HEK293 (cell line): Measurements from ENCODE around the gene SRP14.

Experiments
- CTCF ChIA-PET: fragments of 350-600 bp; formaldehyde crosslinking; extraction: SDS; loops from one replicate; lab custom pipeline; 2021; ENCODE audit warnings: antibody characterized with exemption; lab: Yijun Ruan, JAX
- POLR2A ChIA-PET: fragments of 300-600 bp; formaldehyde crosslinking; extraction: SDS; loops from one replicate; lab custom pipeline; 2020; ENCODE audit warnings: antibody characterized with exemption, inconsistent platforms; lab: Yijun Ruan, JAX
- H3K27ac ChIP-seq: fragments of 200-500 bp; sonication (Bioruptor generic); 2 replicates; pipeline ENCODE4 v1.5.1; 2014; ENCODE audit warnings: low read depth, low read length, control low read depth, inconsistent platforms; ENCODE audit errors: extremely low read depth
- H3K36me3 ChIP-seq, 2 experiments: fragments of 200-500 bp in 1 of 2; sonication (Bioruptor generic) in 1 of 2; 1 replicate in 1 of 2; 2 replicates in 1 of 2; pipeline ENCODE4 v1.5.1; 2014 to 2017; ENCODE audit warnings: inconsistent platforms in 2 of 2, low read length in 2 of 2; ENCODE audit not compliant: control insufficient read depth in 2 of 2, insufficient read depth in 1 of 2
- H3K4me1 ChIP-seq: fragments of 200-500 bp; sonication (Bioruptor generic); 2 replicates; pipeline ENCODE4 v1.5.1; 2014; ENCODE audit warnings: mild to moderate bottlenecking, low read length, inconsistent platforms; ENCODE audit not compliant: control insufficient read depth, insufficient read depth
- H3K4me3 ChIP-seq: 2 replicates; pipeline ENCODE4 v1.5.1; 2011; ENCODE audit warnings: low read depth, mild to moderate bottlenecking, control low read depth, low read length, moderate library complexity
- H3K9me3 ChIP-seq: fragments of 200-500 bp; sonication (Bioruptor generic); 2 replicates; pipeline ENCODE4 v1.5.1; 2014; ENCODE audit warnings: low read depth, low read length, inconsistent platforms; ENCODE audit not compliant: control insufficient read depth, insufficient read depth
- EGR2 ChIP-seq: fragments of 450-650 bp; formaldehyde crosslinking; IDR thresholded peaks from 2 replicates; pipeline ENCODE4 v1.5.1; 2016; ENCODE audit warnings: low read depth, missing biosample characterization, missing genetic modification characterization
- ZBTB17 ChIP-seq: fragments of 450-650 bp; formaldehyde crosslinking; IDR thresholded peaks from 2 replicates; pipeline ENCODE4 v1.5.1; 2016; ENCODE audit warnings: missing biosample characterization, missing genetic modification characterization
- ZBTB20 ChIP-seq: fragments of 450-650 bp; formaldehyde crosslinking; IDR thresholded peaks from 2 replicates; pipeline ENCODE4 v1.5.1; 2016; ENCODE audit warnings: missing biosample characterization, missing genetic modification characterization
- ZFP37 ChIP-seq: fragments of 450-650 bp; formaldehyde crosslinking; IDR thresholded peaks from 2 replicates; pipeline ENCODE4 v1.5.1; 2016; ENCODE audit warnings: missing biosample characterization, missing genetic modification characterization
- ZIC2 ChIP-seq: fragments of 450-650 bp; formaldehyde crosslinking; IDR thresholded peaks from 2 replicates; pipeline ENCODE4 v1.5.1; 2016; ENCODE audit warnings: missing biosample characterization, missing genetic modification characterization
- ZNF239 ChIP-seq: fragments of 450-650 bp; formaldehyde crosslinking; IDR thresholded peaks from 2 replicates; pipeline ENCODE4 v1.5.1; 2016; ENCODE audit warnings: missing biosample characterization, missing genetic modification characterization
- ZNF324 ChIP-seq: fragments of 450-650 bp; formaldehyde crosslinking; IDR thresholded peaks from 2 replicates; pipeline ENCODE4 v1.5.1; 2016; ENCODE audit warnings: missing biosample characterization, missing genetic modification characterization
- ZNF501 ChIP-seq: fragments of 450-650 bp; formaldehyde crosslinking; IDR thresholded peaks from 2 replicates; pipeline ENCODE4 v1.5.1; 2016; ENCODE audit warnings: missing biosample characterization, missing genetic modification characterization
- ZNF600 ChIP-seq: fragments of 450-650 bp; formaldehyde crosslinking; IDR thresholded peaks from 2 replicates; pipeline ENCODE4 v1.5.1; 2016; ENCODE audit warnings: missing biosample characterization, missing genetic modification characterization
- ZSCAN23 ChIP-seq: fragments of 450-650 bp; formaldehyde crosslinking; IDR thresholded peaks from 2 replicates; pipeline ENCODE4 v1.5.1; 2016; ENCODE audit warnings: missing biosample characterization, missing genetic modification characterization
- TF ChIP-seq, protein P1 (sequence below): fragments of 450-650 bp; formaldehyde crosslinking; IDR thresholded peaks from 2 replicates; pipeline ENCODE4 v1.5.1; 2016; ENCODE audit warnings: missing biosample characterization, missing genetic modification characterization
- TF ChIP-seq, protein P2 (sequence below): fragments of 450-650 bp; formaldehyde crosslinking; IDR thresholded peaks from 2 replicates; pipeline ENCODE4 v1.5.1; 2016; ENCODE audit warnings: missing biosample characterization, missing genetic modification characterization
- TF ChIP-seq, protein P3 (sequence below): fragments of 450-650 bp; formaldehyde crosslinking; IDR thresholded peaks from 2 replicates; pipeline ENCODE4 v1.5.1; 2017; ENCODE audit warnings: missing biosample characterization, missing genetic modification characterization
- TF ChIP-seq, protein P4 (sequence below): fragments of 450-650 bp; formaldehyde crosslinking; IDR thresholded peaks from 2 replicates; pipeline ENCODE4 v1.5.1; 2016; ENCODE audit warnings: missing biosample characterization, missing genetic modification characterization
- TF ChIP-seq, protein P5 (sequence below): fragments of 450-650 bp; formaldehyde crosslinking; IDR thresholded peaks from 2 replicates; pipeline ENCODE4 v1.5.1; 2017; ENCODE audit warnings: missing biosample characterization, missing genetic modification characterization
- TF ChIP-seq, protein P6 (sequence below): fragments of 450-650 bp; formaldehyde crosslinking; IDR thresholded peaks from 2 replicates; pipeline ENCODE4 v1.5.1; 2017; ENCODE audit warnings: missing biosample characterization, missing genetic modification characterization
- TF ChIP-seq, protein P7 (sequence below): fragments of 450-650 bp; formaldehyde crosslinking; IDR thresholded peaks from 2 replicates; pipeline ENCODE4 v1.5.1; 2016; ENCODE audit warnings: missing biosample characterization, missing genetic modification characterization

Gene SRP14

DNA sequence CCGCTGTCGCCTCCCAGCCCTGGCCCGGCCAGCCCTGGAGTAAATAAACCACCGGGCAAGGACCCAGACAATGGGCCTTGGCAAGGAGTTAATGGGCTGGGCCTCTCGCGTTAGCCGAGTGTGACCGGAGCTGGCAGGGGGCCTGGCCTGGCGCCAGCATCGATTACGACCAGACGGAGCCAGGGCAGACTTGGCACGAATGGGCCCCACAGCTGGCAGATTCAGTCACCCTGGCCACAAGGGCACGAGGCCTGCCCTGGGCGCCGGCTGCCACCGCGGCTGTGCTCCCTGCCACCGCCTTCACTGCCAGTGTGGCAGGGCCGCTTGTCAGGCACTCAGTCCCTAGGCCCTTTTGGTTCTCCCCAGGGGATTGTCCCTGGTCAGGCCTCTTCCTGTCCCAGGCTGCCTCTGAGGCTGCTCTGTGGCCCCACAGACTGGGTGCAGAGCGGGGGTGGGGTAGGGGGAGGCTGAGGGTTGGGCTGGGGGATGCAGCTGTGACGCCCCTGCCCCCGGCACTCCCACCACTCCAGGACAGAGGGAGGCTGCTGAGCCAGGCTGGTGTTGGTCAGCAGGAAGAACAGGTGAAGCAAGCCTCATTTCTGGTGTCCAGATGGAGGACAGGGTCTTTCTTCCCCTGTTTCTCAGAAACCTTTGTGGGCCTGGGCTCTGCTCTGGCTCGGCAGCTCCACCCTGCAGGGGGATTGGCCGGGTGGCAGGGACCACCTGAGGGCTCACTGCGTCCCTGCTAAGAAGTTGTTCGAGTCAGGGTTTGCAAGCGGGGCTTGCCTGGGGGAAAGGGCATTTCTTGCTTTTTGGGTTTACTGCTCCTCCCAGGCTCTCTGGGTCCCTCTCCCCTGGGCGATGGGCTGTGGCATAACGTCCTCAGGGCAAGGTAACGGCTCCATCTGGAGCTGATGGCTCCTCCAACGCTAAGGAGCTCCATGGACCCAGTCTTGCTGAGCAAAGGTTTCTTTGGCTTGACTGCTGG is 30.5 kb upstream of the SRP14 start:
- no peak overlapping the region for H3K4me3 ChIP-seq
- no peaks in the 10 kb centered on the region for H3K36me3 ChIP-seq
- H3K9me3 ChIP-seq: no peaks in the 10 kb centered on the region
- H3K27ac ChIP-seq: peak overlapping the region; percentile 93
- peaks cover 24% of the 10 kb centered on the region for H3K4me1 ChIP-seq
- CTCF ChIA-PET: interaction anchor here (1.9 kb wide), 1 partner anchor 35 kb away, joined by 6 read pairs; no protein-coding TSS in a partner anchor
- POLR2A ChIA-PET: interaction anchor here (0.7 to 2.7 kb wide), 7 partner anchors 13 to 1048 kb away, joined by 3 to 11 read pairs (median 6); no protein-coding TSS in a partner anchor
- TF ChIP-seq, protein P1, sequence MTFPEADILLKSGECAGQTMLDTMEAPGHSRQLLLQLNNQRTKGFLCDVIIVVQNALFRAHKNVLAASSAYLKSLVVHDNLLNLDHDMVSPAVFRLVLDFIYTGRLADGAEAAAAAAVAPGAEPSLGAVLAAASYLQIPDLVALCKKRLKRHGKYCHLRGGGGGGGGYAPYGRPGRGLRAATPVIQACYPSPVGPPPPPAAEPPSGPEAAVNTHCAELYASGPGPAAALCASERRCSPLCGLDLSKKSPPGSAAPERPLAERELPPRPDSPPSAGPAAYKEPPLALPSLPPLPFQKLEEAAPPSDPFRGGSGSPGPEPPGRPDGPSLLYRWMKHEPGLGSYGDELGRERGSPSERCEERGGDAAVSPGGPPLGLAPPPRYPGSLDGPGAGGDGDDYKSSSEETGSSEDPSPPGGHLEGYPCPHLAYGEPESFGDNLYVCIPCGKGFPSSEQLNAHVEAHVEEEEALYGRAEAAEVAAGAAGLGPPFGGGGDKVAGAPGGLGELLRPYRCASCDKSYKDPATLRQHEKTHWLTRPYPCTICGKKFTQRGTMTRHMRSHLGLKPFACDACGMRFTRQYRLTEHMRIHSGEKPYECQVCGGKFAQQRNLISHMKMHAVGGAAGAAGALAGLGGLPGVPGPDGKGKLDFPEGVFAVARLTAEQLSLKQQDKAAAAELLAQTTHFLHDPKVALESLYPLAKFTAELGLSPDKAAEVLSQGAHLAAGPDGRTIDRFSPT (tag by site-specific recombination): peak; percentile 92; the same call in 1 of the 2 replicates
- TF ChIP-seq ZNF239 (tag by site-specific recombination) (no peak), EGR2 (tag by site-specific recombination) (0 out of 2 replicates have a peak, but pooled peaks have one; percentile 15), ZFP37 (tag by site-specific recombination) (no peak), ZBTB17 (peak; percentile 79), ZSCAN23 (tag by site-specific recombination) (no peak), ZNF501 (peak; percentile 75; the same call in 1 of the 2 replicates), ZNF324 (peak; percentile 57; the same call in 1 of the 2 replicates), ZNF600 (tag by site-specific recombination) (peak; percentile 75), ZIC2 (tag by site-specific recombination) (peak; percentile 77), ZBTB20 (peak; percentile 42; the same call in 1 of the 2 replicates)
- TF ChIP-seq, protein P2, sequence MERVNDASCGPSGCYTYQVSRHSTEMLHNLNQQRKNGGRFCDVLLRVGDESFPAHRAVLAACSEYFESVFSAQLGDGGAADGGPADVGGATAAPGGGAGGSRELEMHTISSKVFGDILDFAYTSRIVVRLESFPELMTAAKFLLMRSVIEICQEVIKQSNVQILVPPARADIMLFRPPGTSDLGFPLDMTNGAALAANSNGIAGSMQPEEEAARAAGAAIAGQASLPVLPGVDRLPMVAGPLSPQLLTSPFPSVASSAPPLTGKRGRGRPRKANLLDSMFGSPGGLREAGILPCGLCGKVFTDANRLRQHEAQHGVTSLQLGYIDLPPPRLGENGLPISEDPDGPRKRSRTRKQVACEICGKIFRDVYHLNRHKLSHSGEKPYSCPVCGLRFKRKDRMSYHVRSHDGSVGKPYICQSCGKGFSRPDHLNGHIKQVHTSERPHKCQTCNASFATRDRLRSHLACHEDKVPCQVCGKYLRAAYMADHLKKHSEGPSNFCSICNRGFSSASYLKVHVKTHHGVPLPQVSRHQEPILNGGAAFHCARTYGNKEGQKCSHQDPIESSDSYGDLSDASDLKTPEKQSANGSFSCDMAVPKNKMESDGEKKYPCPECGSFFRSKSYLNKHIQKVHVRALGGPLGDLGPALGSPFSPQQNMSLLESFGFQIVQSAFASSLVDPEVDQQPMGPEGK: peak; percentile 78
- TF ChIP-seq, protein P3, sequence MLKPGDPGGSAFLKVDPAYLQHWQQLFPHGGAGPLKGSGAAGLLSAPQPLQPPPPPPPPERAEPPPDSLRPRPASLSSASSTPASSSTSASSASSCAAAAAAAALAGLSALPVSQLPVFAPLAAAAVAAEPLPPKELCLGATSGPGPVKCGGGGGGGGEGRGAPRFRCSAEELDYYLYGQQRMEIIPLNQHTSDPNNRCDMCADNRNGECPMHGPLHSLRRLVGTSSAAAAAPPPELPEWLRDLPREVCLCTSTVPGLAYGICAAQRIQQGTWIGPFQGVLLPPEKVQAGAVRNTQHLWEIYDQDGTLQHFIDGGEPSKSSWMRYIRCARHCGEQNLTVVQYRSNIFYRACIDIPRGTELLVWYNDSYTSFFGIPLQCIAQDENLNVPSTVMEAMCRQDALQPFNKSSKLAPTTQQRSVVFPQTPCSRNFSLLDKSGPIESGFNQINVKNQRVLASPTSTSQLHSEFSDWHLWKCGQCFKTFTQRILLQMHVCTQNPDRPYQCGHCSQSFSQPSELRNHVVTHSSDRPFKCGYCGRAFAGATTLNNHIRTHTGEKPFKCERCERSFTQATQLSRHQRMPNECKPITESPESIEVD (tag by site-specific recombination): 0 out of 2 replicates have a peak, but pooled peaks have one; percentile 11
- TF ChIP-seq, protein P4, sequence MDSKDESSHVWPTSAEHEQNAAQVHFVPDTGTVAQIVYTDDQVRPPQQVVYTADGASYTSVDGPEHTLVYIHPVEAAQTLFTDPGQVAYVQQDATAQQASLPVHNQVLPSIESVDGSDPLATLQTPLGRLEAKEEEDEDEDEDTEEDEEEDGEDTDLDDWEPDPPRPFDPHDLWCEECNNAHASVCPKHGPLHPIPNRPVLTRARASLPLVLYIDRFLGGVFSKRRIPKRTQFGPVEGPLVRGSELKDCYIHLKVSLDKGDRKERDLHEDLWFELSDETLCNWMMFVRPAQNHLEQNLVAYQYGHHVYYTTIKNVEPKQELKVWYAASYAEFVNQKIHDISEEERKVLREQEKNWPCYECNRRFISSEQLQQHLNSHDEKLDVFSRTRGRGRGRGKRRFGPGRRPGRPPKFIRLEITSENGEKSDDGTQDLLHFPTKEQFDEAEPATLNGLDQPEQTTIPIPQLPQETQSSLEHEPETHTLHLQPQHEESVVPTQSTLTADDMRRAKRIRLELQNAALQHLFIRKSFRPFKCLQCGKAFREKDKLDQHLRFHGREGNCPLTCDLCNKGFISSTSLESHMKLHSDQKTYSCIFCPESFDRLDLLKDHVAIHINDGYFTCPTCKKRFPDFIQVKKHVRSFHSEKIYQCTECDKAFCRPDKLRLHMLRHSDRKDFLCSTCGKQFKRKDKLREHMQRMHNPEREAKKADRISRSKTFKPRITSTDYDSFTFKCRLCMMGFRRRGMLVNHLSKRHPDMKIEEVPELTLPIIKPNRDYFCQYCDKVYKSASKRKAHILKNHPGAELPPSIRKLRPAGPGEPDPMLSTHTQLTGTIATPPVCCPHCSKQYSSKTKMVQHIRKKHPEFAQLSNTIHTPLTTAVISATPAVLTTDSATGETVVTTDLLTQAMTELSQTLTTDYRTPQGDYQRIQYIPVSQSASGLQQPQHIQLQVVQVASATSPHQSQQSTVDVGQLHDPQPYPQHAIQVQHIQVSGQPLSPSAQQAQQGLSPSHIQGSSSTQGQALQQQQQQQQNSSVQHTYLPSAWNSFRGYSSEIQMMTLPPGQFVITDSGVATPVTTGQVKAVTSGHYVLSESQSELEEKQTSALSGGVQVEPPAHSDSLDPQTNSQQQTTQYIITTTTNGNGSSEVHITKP (tag by site-specific recombination): 0 out of 2 replicates have a peak, but pooled peaks have one; percentile 43
- TF ChIP-seq, protein P5, sequence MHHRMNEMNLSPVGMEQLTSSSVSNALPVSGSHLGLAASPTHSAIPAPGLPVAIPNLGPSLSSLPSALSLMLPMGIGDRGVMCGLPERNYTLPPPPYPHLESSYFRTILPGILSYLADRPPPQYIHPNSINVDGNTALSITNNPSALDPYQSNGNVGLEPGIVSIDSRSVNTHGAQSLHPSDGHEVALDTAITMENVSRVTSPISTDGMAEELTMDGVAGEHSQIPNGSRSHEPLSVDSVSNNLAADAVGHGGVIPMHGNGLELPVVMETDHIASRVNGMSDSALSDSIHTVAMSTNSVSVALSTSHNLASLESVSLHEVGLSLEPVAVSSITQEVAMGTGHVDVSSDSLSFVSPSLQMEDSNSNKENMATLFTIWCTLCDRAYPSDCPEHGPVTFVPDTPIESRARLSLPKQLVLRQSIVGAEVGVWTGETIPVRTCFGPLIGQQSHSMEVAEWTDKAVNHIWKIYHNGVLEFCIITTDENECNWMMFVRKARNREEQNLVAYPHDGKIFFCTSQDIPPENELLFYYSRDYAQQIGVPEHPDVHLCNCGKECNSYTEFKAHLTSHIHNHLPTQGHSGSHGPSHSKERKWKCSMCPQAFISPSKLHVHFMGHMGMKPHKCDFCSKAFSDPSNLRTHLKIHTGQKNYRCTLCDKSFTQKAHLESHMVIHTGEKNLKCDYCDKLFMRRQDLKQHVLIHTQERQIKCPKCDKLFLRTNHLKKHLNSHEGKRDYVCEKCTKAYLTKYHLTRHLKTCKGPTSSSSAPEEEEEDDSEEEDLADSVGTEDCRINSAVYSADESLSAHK (tag by site-specific recombination): 0 out of 2 replicates have a peak, but pooled peaks have one; percentile 44
- TF ChIP-seq, protein P6, sequence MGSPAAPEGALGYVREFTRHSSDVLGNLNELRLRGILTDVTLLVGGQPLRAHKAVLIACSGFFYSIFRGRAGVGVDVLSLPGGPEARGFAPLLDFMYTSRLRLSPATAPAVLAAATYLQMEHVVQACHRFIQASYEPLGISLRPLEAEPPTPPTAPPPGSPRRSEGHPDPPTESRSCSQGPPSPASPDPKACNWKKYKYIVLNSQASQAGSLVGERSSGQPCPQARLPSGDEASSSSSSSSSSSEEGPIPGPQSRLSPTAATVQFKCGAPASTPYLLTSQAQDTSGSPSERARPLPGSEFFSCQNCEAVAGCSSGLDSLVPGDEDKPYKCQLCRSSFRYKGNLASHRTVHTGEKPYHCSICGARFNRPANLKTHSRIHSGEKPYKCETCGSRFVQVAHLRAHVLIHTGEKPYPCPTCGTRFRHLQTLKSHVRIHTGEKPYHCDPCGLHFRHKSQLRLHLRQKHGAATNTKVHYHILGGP (tag by site-specific recombination): no peak
- TF ChIP-seq, protein P7, sequence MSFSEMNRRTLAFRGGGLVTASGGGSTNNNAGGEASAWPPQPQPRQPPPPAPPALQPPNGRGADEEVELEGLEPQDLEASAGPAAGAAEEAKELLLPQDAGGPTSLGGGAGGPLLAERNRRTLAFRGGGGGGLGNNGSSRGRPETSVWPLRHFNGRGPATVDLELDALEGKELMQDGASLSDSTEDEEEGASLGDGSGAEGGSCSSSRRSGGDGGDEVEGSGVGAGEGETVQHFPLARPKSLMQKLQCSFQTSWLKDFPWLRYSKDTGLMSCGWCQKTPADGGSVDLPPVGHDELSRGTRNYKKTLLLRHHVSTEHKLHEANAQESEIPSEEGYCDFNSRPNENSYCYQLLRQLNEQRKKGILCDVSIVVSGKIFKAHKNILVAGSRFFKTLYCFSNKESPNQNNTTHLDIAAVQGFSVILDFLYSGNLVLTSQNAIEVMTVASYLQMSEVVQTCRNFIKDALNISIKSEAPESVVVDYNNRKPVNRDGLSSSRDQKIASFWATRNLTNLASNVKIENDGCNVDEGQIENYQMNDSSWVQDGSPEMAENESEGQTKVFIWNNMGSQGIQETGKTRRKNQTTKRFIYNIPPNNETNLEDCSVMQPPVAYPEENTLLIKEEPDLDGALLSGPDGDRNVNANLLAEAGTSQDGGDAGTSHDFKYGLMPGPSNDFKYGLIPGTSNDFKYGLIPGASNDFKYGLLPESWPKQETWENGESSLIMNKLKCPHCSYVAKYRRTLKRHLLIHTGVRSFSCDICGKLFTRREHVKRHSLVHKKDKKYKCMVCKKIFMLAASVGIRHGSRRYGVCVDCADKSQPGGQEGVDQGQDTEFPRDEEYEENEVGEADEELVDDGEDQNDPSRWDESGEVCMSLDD: peak; percentile 64; the same call in 1 of the 2 replicates
